Sigmoid colon (tissue), 7 donors: ENCODE data around the gene RBCK1. TPM values are rescaled to one million over a fixed set of nuclear protein-coding genes. Genes with fewer than 3 reads are reported as not detected.

Experiments
- DNase-seq: peaks from one replicate; pipeline ENCODE4 v3.0.0-alpha.2; 2019
- H3K27ac ChIP-seq, 4 donors: fragments of 200-600 bp; sonication (generic); one replicate each; pipeline ENCODE4 v1.5.1; 2016 to 2019; ENCODE audit warnings: mild to moderate bottlenecking in 1 of 4
- H3K27me3 ChIP-seq, 3 donors: fragments of 200-600 bp; sonication (generic); one replicate each; pipeline ENCODE4 v1.5.1; 2019; ENCODE audit warnings: mild to moderate bottlenecking in 1 of 3
- H3K36me3 ChIP-seq, 4 donors: fragments of 200-600 bp; sonication (generic); one replicate each; pipeline ENCODE4 v1.5.1; 2016 to 2019
- H3K4me1 ChIP-seq, 4 donors: fragments of 200-600 bp; sonication (generic); one replicate each; pipeline ENCODE4 v1.5.1; 2017 to 2019
- H3K4me3 ChIP-seq, 4 donors: fragments of 200-600 bp; sonication (generic); one replicate each; pipeline ENCODE4 v1.5.1; 2017 to 2019; ENCODE audit warnings: mild to moderate bottlenecking in 2 of 4, moderate library complexity in 1 of 4
- H3K9me3 ChIP-seq, 4 donors: fragments of 200-600 bp in 3 of 4; sonication (generic) in 3 of 4; one replicate each; pipeline versions ENCODE4 v1.5.1 to v1.6.1; 2013 to 2019
- EP300 ChIP-seq, 4 donors: sonication (generic); formaldehyde crosslinking; IDR thresholded peaks; one replicate each; pipeline ENCODE4 v1.6.1; 2017; ENCODE audit warnings: antibody characterized with exemption in 4 of 4
- POLR2A ChIP-seq, 2 donors: fragments of 450-650 bp; IDR thresholded peaks; one replicate each; pipeline ENCODE4 v1.6.1; 2016; ENCODE audit warnings: antibody characterized with exemption in 2 of 2, mild to moderate bottlenecking in 2 of 2, moderate library complexity in 2 of 2
- POLR2AphosphoS5 ChIP-seq, 4 donors: sonication (generic); formaldehyde crosslinking; IDR thresholded peaks; one replicate each; pipeline ENCODE4 v1.6.1; 2017; ENCODE audit warnings: antibody characterized with exemption in 4 of 4
- WGBS, 2 donors: extraction: QIAGEN DNeasy Blood & Tissue Kit; methylation state at CpG; one replicate each; pipeline ENCODE4 v1.1.7; 2013; 5-methylcytosine and 5-hydroxymethylcytosine counted together
- intact Hi-C: fragments of 100-400 bp; cut with DNase I; formaldehyde crosslinking; loops from one replicate; pipeline ENCODE4 v1.15.1; 2023
- polyA plus RNA-seq, 3 donors: library from polyadenylated mRNA; stranded (reverse); fragments of 200-250 nt; gene quantifications; one replicate each; pipeline ENCODE4 v1.2.3, GENCODE V29; 2013
- total RNA-seq, 4 donors: library from RNA; depleted of rRNA; stranded (reverse); fragments of >200 nt; gene quantifications; one replicate each; pipeline ENCODE4 v1.1.0, GENCODE V29; 2016
- TF ChIP-seq, protein P1 (sequence below), 4 experiments: fragments of 450-650 bp in 3 of 4; fragments of 200-600 bp in 1 of 4; IDR thresholded peaks; one replicate each; pipeline ENCODE4 v1.5.1; 2016 to 2019; ENCODE audit warnings: antibody characterized with exemption in 4 of 4, mild to moderate bottlenecking in 3 of 4, moderate library complexity in 2 of 4
- donor health status: healthy with polysubstance abuse.
- donor health status: Bipolar disorder and iron deficiency.
- donor health status: healthy.

Gene RBCK1
- total and polyA plus RNA-seq, 7 donors: 60.7 to 197 (median 77.5) TPM

DNA sequence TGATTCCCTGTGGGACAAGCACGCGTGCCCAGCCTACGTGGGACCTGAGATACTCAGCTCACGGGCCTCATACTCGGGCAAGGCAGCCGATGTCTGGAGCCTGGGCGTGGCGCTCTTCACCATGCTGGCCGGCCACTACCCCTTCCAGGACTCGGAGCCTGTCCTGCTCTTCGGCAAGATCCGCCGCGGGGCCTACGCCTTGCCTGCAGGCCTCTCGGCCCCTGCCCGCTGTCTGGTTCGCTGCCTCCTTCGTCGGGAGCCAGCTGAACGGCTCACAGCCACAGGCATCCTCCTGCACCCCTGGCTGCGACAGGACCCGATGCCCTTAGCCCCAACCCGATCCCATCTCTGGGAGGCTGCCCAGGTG is 11.9 kb upstream of the RBCK1 start:
- DNase-seq: no peak
- intact Hi-C loops: no loop called here
- Histone ChIP-seq H3K27ac (no peak overlapping the region), H3K9me3 (no peaks in the 10 kb centered on the region), H3K4me1 (no peaks in the 10 kb centered on the region), H3K36me3 (peaks cover 0 to 9% (median 0%) of the 10 kb centered on the region in 4 donors), H3K27me3 (no peaks in the 10 kb centered on the region), H3K4me3 (no peak overlapping the region)
- TF ChIP-seq EP300 (IDR thresholded peaks at IDR 0.05) (no peak), POLR2AphosphoS5 (IDR thresholded peaks at IDR 0.05) (no peak), POLR2A (IDR thresholded peaks at IDR 0.05) (no peak)
- TF ChIP-seq, protein P1, sequence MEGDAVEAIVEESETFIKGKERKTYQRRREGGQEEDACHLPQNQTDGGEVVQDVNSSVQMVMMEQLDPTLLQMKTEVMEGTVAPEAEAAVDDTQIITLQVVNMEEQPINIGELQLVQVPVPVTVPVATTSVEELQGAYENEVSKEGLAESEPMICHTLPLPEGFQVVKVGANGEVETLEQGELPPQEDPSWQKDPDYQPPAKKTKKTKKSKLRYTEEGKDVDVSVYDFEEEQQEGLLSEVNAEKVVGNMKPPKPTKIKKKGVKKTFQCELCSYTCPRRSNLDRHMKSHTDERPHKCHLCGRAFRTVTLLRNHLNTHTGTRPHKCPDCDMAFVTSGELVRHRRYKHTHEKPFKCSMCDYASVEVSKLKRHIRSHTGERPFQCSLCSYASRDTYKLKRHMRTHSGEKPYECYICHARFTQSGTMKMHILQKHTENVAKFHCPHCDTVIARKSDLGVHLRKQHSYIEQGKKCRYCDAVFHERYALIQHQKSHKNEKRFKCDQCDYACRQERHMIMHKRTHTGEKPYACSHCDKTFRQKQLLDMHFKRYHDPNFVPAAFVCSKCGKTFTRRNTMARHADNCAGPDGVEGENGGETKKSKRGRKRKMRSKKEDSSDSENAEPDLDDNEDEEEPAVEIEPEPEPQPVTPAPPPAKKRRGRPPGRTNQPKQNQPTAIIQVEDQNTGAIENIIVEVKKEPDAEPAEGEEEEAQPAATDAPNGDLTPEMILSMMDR (IDR thresholded peaks at IDR 0.05): no peak
- WGBS, 2 donors: 96 to 97% methylated on average over 24 of the region's 24 CpGs

DNA sequence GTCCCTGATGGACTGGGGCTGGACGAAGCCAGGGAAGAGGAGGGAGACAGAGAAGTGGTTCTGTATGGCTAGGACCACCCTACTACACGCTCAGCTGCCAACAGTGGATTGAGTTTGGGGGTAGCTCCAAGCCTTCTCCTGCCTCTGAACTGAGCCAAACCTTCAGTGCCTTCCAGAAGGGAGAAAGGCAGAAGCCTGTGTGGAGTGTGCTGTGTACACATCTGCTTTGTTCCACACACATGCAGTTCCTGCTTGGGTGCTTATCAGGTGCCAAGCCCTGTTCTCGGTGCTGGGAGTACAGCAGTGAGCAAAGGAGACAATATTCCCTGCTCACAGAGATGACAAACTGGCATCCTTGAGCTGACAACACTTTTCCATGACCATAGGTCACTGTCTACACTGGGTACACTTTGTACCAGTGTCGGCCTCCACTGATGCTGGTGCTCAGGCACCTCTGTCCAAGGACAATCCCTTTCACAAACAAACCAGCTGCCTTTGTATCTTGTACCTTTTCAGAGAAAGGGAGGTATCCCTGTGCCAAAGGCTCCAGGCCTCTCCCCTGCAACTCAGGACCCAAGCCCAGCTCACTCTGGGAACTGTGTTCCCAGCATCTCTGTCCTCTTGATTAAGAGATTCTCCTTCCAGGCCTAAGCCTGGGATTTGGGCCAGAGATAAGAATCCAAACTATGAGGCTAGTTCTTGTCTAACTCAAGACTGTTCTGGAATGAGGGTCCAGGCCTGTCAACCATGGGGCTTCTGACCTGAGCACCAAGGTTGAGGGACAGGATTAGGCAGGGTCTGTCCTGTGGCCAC is 11.3 kb upstream of the RBCK1 start:
- Histone ChIP-seq H3K4me3 (no peak overlapping the region), H3K27me3 (no peaks in the 10 kb centered on the region), H3K4me1 (no peaks in the 10 kb centered on the region), H3K9me3 (no peaks in the 10 kb centered on the region), H3K27ac (no peak overlapping the region), H3K36me3 (peaks cover 0 to 9% (median 0%) of the 10 kb centered on the region in 4 donors)
- WGBS, 2 donors: 70 to 87% methylated on average over 4 of the region's 4 CpGs
- intact Hi-C loops: no loop called here
- no peak for DNase-seq
- TF ChIP-seq POLR2A (IDR thresholded peaks at IDR 0.05) (no peak), POLR2AphosphoS5 (IDR thresholded peaks at IDR 0.05) (no peak), EP300 (IDR thresholded peaks at IDR 0.05) (no peak)
- TF ChIP-seq, protein P1 (IDR thresholded peaks at IDR 0.05): no peak

DNA sequence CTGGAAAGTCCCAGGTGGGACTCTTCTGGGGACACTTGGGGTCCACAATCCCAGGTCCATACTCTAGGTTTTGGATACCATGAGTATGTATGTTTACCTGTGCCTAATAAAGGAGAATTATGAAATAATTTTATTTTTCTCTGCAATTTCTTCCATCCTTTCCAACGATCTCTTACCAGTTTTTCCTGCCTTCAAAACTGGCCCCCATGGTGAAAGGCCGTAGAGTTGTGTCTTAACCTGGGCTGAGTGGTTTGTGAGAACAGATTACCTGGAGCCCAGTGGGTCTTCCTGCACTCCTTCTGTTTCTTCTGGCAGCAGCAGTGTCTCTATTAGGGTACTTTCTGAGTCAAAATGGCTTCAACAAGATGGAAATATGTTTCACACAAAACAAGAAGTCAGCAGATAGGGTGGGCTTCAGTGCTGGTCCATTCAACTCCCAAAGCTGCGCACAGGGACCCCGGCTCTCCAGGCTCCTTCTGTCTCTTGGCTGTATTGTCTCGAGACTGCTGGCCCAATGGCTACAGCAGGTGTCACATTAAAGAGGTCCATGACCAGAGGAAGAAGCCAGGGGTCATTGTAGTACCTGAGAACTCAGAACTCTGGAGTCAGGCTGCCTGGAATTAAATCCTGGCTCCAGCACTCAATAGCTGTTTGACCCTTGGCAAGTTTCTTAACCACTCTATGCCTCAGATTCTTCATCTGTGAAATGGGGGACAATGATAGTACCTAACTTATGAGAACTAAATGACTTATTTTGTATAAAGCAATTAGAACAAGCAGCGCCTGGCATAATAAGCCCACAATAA is 10.5 kb upstream of the RBCK1 start:
- DNase-seq: no peak
- no peaks in the 10 kb centered on the region for H3K4me1 ChIP-seq
- 79 to 90% methylated on average over 6 of the region's 6 CpGs for WGBS, 2 donors
- intact Hi-C loops: no loop called here
- H3K27ac ChIP-seq: no peak overlapping the region
- H3K36me3 ChIP-seq: peaks cover 0 to 9% (median 0%) of the 10 kb centered on the region in 4 donors
- no peak overlapping the region for H3K4me3 ChIP-seq
- no peaks in the 10 kb centered on the region for H3K9me3 ChIP-seq
- TF ChIP-seq POLR2A (IDR thresholded peaks at IDR 0.05): no peak
- H3K27me3 ChIP-seq: no peaks in the 10 kb centered on the region

DNA sequence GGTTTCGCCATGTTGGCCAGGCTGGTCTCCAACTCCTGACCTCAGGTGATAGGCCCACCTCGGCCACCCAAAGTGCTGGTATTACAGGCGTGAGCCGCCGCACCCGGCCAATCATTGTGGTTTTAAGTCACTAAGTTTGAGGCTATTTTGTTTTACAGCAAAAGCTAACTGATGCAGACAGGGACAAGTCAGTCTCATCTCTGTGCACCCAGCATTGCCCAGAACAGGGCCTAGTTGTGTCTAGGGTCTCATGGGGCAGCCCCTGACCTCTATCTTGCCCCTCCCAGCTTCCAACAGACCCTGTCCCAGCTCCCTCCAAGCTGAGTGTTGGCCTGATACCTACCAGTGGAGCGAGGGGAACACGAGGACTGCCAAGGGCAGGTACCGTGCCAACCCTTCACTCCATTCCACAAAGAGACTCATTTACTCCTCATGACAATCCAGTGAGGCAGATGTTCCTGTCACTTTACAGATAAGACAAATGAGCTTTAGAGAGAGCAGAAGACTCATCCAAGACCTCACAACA is 8.9 kb upstream of the RBCK1 start:
- no peak overlapping the region for H3K27ac ChIP-seq
- WGBS, 2 donors: 86 to 94% methylated on average over 9 of the region's 9 CpGs
- H3K27me3 ChIP-seq: no peaks in the 10 kb centered on the region
- no peaks in the 10 kb centered on the region for H3K4me1 ChIP-seq
- intact Hi-C loops: no loop called here
- H3K4me3 ChIP-seq: no peak overlapping the region
- no peak for DNase-seq
- TF ChIP-seq EP300 (IDR thresholded peaks at IDR 0.05) (no peak), POLR2AphosphoS5 (IDR thresholded peaks at IDR 0.05) (no peak), POLR2A (IDR thresholded peaks at IDR 0.05) (no peak)
- TF ChIP-seq, protein P1 (IDR thresholded peaks at IDR 0.05): no peak
- H3K36me3 ChIP-seq: peaks cover 0 to 9% (median 0%) of the 10 kb centered on the region in 4 donors
- no peaks in the 10 kb centered on the region for H3K9me3 ChIP-seq

DNA sequence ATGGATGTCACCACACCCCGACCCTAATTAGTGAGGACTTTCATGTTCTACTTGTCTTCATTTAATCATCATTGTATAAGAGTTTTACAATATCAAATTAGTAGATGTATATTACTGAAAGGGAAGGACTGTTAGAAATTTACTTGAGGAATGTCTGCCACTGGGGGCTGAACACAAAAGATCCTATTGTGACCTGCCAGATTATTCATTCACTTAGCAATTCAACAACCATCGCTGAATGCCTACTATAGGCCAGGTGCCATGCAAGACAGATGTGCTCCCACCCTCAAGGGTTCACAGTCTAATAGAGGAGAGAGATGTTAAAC is 8.0 kb upstream of the RBCK1 start:
- 32 to 55% methylated on average over 2 of the region's 2 CpGs for WGBS, 2 donors
- intact Hi-C loops: no loop called here
- Histone ChIP-seq H3K9me3 (no peaks in the 10 kb centered on the region), H3K4me1 (no peaks in the 10 kb centered on the region), H3K27me3 (no peaks in the 10 kb centered on the region), H3K36me3 (peaks cover 0 to 9% (median 0%) of the 10 kb centered on the region in 4 donors), H3K4me3 (no peak overlapping the region), H3K27ac (no peak overlapping the region)
- no peak for DNase-seq
- no peak for TF ChIP-seq POLR2AphosphoS5 (IDR thresholded peaks at IDR 0.05)
- TF ChIP-seq, protein P1 (IDR thresholded peaks at IDR 0.05): no peak
- TF ChIP-seq POLR2A (IDR thresholded peaks at IDR 0.05): no peak
- TF ChIP-seq EP300 (IDR thresholded peaks at IDR 0.05): no peak
